Measurements from ENCODE around the gene NPBWR2. TPM values are rescaled to one million over a fixed set of nuclear protein-coding genes. Genes with fewer than 3 reads are reported as not detected.

NPBWR2 gene
- polyA plus RNA-seq, 1 donor: not detected

DNA sequence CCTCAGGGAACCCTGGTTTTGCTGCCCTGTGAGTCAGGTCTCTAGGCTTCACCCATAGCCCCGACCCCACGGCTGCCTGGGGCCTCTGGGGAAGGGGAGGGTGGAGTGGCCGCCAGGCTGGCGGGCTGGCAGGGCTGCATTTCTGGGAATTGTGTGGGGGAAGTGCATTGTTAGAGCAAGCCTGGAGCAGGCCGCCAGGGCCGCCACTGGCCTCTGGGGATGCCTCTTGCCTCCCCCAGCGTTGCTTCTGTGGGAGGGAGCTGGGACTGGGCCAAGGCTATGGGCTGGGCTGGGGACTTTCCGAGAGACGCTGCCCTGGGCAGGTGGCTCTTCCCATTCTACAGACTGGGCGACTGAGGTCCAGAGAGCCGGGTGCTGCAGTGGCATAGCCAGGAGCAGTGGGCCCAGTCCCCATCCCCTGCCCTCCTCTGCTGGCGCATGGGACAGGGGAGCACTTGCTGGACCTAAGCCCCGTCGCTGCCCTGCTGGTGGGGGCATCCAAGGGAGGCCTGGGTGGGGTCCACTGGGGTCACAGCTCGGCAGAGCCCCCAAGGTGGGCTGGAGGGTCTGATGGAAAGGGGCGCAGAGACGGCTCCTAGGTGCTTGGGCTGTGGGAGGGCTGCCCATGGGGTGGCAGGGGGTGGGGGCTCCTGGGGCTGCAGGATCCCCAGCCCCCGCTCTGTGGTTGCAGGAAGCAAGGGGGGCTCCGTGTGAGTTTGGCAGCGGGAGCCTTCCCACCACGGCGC is 51.3 kb downstream of the NPBWR2 start:
- no peak for DNase-seq

DNA sequence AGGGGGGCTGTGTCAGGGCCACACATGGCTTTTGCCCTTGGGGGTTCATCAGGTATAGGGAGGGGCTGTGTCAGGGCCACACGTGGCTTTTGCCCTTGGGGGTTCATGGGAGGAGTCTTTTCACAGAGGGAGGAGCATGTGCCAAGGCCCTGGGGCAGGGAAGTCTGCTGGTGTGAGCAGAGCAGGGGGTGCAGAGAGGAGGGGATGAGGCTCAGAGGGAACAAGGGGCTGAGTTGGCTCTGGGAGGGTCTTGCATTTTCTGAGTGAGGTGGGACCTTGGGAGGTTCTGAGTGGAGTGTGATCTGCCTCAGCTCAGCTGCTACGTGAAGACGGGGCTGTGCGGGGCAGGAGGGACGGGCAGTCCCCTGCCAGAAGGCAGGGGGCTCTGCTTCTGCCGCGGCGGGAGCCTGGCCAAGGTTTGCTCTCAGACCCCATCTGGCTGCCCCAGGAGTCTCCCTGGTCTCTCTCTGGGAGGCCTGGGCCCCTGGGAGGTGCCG is 51.9 kb downstream of the NPBWR2 start:
- DNase-seq: no peak

DNA sequence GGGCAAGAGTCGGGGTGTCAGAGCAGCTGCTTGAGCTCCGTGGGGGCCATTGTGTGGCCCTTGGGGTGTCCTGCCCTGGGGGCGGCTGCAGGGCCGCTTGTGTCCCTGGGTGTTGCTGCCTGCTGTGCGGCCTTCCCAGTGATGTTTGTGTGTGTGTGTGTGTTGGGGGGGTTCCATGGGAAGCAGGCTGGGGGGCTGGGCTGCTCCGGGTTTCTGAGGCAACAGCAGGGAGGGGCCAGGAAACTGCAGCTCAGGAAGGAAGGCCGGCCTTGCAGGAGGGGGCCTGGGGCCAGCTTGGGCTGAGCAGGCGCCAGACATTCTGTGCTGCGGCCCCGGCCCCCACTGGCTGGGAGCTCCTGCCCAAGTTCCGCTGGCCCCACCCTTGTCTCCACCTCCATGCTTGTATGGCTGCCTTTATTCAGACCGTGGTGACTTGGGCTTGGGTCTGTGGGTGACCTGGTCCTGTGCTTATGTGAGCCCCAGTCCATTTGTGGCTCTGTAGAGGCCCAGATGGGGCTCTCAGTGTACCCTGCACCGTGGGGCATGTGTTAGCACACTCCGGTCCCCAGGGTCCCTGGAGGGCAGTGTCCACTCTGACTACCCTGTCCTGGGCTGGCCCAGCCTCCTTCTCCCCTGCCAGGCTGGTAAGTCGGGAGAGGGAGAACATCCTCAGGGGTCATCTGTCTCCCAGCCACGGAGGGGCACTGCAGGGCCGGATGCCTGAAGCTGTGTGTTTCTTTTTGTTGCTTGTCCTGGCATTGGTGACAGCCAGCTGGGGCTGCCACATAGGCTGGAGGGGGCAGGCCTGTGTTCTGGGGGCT is 53.3 kb downstream of the NPBWR2 start:
- DNase-seq: peak; percentile 62

Other genes starting within 250 kb of the NPBWR2 start
- not detected for gene ABHD16B, start 246.1 kb downstream of the NPBWR2 start, polyA plus RNA-seq (ENCODE audit: insufficient read length)
- gene TPD52L2, start 242.3 kb downstream of the NPBWR2 start, polyA plus RNA-seq (ENCODE audit: insufficient read length): 87.2 TPM
- 33.3 TPM for gene DNAJC5, start 212.4 kb downstream of the NPBWR2 start, polyA plus RNA-seq (ENCODE audit: insufficient read length)
- 54.9 TPM for gene UCKL1, start 151.1 kb downstream of the NPBWR2 start, polyA plus RNA-seq (ENCODE audit: insufficient read length)
- 29.8 TPM for gene ZNF512B, start 137.6 kb downstream of the NPBWR2 start, polyA plus RNA-seq (ENCODE audit: insufficient read length)
- gene SAMD10, start 127.9 kb downstream of the NPBWR2 start, polyA plus RNA-seq (ENCODE audit: insufficient read length): 4.4 TPM
- gene PRPF6, start 126.4 kb downstream of the NPBWR2 start, polyA plus RNA-seq (ENCODE audit: insufficient read length): 63.6 TPM
- 1.0 TPM for gene C20orf204, start 71.4 kb downstream of the NPBWR2 start, polyA plus RNA-seq (ENCODE audit: insufficient read length)
- 19.6 TPM for gene SOX18, start 57.9 kb downstream of the NPBWR2 start, polyA plus RNA-seq (ENCODE audit: insufficient read length)
- 49.9 TPM for gene TCEA2, start 44.4 kb downstream of the NPBWR2 start, polyA plus RNA-seq (ENCODE audit: insufficient read length)
- 6.9 TPM for gene RGS19, start 28.0 kb downstream of the NPBWR2 start, polyA plus RNA-seq (ENCODE audit: insufficient read length)
- gene OPRL1, start 27.5 kb downstream of the NPBWR2 start, polyA plus RNA-seq (ENCODE audit: insufficient read length): 1.1 TPM
- not detected for gene LKAAEAR1, start 23.2 kb downstream of the NPBWR2 start, polyA plus RNA-seq (ENCODE audit: insufficient read length)
- 0.05 TPM for gene MYT1, start 56.9 kb upstream of the NPBWR2 start, polyA plus RNA-seq (ENCODE audit: insufficient read length)
- gene PCMTD2, start 148.2 kb upstream of the NPBWR2 start, polyA plus RNA-seq (ENCODE audit: insufficient read length): 70.6 TPM